Measurements from ENCODE around the gene MIF4GD. TPM values are rescaled to one million over a fixed set of nuclear protein-coding genes. Genes with fewer than 3 reads are reported as not detected.

MIF4GD gene
- total and polyA plus RNA-seq, 9 of the 15 experiments (the other 6 are each of a cell fraction or from before 2014, with no cell fraction given), result 11.8 to 63.8 (median 28.1) TPM

DNA sequence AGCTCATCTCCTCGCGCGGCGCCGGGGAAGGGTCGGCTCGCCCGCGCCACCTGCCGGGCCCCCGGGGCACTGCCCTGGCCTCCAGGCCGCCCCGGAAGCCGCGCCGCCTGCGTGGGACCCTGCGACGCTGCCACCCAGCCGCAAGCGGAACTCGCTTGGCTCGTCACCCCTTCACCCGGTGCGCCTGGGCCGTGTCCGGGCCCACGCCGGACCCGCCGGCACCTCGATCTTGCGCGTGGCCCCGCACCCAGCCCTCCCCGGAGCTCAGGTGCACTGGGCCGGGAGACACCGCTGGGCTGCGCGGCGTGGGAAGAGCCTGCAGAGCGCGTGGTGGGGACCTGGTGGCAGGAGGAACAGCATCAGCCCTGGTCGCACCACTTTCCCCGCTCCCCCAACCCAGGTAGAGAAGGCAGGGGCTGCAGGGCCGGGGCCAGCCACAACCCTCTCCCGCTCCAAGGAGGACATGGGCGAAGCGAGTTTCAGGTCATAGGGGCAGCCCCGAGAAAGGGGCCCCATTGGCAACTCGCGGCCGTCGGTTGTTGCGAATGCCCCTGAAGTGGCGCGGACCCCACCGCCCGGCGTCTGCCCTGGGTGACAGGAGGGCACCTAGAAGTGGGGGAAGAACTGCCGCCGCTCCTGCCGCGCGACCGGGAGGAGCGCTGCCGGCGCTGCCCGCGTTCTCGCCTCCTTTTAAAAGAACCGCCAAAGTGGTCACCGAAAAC is 363 bp upstream of the MIF4GD start:
- peak; percentile 89 to 96 (median 92) for DNase-seq (ENCODE audit: extremely low read depth in 1 of 4, low spot score in 3 of 4)
- Histone ChIP-seq H3K4me1 (replicated peaks in 1 of 2; ENCODE audit: control insufficient read depth in 2 of 2, insufficient read depth in 2 of 2, low read length in 2 of 2) (peaks cover 30 to 59% of the 10 kb centered on the region in 2 experiments; a peak in 4 of 5 replicates), H2AFZ (ENCODE audit: low read depth, low read length) (peak overlapping the region; percentile 90), H4K20me1 (replicated peaks; ENCODE audit: control insufficient read depth, insufficient read depth, low read length) (no peaks in the 10 kb centered on the region), H3K27ac (ENCODE audit: extremely low read depth, low read depth, low read length) (peak overlapping the region; percentile 93), H3K27me3 (ENCODE audit: control insufficient read depth in 2 of 2, insufficient read depth in 2 of 2, low read length in 2 of 2) (no peaks in the 10 kb centered on the region), H3K9me3 (replicated peaks; ENCODE audit: control insufficient read depth, insufficient read depth, low read depth, low read length) (no peaks in the 10 kb centered on the region), H3K4me3 (peak overlapping the region; percentile 97), H3K4me2 (ENCODE audit: insufficient read depth, low read length) (peak overlapping the region; percentile 89), H3K36me3 (ENCODE audit: control insufficient read depth, insufficient read depth, low read length) (peaks cover 44% of the 10 kb centered on the region; the same call in 2 of the 3 replicates), H3K9me1 (ENCODE audit: control insufficient read depth, insufficient read depth, low read length) (no peaks in the 10 kb centered on the region), H3K79me2 (ENCODE audit: control insufficient read depth, insufficient read depth, low read length) (peaks cover 35% of the 10 kb centered on the region), H3K9ac (ENCODE audit: insufficient read depth in 1 of 2, low read depth in 2 of 2, low read length in 2 of 2) (peak overlapping the region; percentile 95)
- BruUV-seq (replicated peaks), result TSS peak; percentile 56
- WGBS (ENCODE audit: insufficient coverage, low coverage, missing lambda C conversion rate), result 3% methylated on average over 28 of the region's 74 CpGs
- POLR2A ChIA-PET, result interaction anchor here (0.6 to 6.8 kb wide), 19 partner anchors 9 to 361 kb away, joined by 3 to 43 read pairs (median 6); partner anchors contain the start of genes GGA3, GRB2, MRPS7 and NUP85
- in situ Hi-C loops (cut with MboI), result no loop called here
- intact Hi-C loops (cut with micrococcal nuclease), result loop anchor here (2.0 kb wide), 1 partner anchor 17 kb away; the partner anchor contains the start of gene SLC25A19
- no peak for FAIRE-seq
- CTCF ChIA-PET (ENCODE audit: low intra/inter-chr PET ratio), result interaction anchor here (0.5 to 2.5 kb wide), 7 partner anchors 31 to 1058 kb away, joined by 3 to 13 read pairs (median 3); no protein-coding TSS in a partner anchor
- peak; percentile 71 for ATAC-seq
- no peak for TF ChIP-seq ZNF146 (CRISPR knock-in tag; IDR thresholded peaks at IDR 0.05; ENCODE audit: unreplicated experiment)
- no peak for TF ChIP-seq ZNF431 (CRISPR knock-in tag; IDR thresholded peaks at IDR 0.05)
- TF ChIP-seq SREBF1 (IDR thresholded peaks at IDR 0.05; ENCODE audit: borderline replicate concordance, low read depth, low read length), result no peak
- TF ChIP-seq, protein P1, sequence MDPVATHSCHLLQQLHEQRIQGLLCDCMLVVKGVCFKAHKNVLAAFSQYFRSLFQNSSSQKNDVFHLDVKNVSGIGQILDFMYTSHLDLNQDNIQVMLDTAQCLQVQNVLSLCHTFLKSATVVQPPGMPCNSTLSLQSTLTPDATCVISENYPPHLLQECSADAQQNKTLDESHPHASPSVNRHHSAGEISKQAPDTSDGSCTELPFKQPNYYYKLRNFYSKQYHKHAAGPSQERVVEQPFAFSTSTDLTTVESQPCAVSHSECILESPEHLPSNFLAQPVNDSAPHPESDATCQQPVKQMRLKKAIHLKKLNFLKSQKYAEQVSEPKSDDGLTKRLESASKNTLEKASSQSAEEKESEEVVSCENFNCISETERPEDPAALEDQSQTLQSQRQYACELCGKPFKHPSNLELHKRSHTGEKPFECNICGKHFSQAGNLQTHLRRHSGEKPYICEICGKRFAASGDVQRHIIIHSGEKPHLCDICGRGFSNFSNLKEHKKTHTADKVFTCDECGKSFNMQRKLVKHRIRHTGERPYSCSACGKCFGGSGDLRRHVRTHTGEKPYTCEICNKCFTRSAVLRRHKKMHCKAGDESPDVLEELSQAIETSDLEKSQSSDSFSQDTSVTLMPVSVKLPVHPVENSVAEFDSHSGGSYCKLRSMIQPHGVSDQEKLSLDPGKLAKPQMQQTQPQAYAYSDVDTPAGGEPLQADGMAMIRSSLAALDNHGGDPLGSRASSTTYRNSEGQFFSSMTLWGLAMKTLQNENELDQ (CRISPR knock-in tag; IDR thresholded peaks at IDR 0.05; ENCODE audit: borderline replicate concordance), result no peak
- no peak for TF ChIP-seq ZNF12 (CRISPR knock-in tag; IDR thresholded peaks at IDR 0.05)
- no peak for TF ChIP-seq HDAC6 (IDR thresholded peaks at IDR 0.05; ENCODE audit: low read depth, low read length)
- TF ChIP-seq CBX2 (IDR thresholded peaks at IDR 0.05; ENCODE audit: insufficient read depth, low read length, poor library complexity, severe bottlenecking), result no peak
- no peak for TF ChIP-seq DMBX1 (CRISPR knock-in tag; IDR thresholded peaks at IDR 0.05; ENCODE audit: borderline replicate concordance)
- TF ChIP-seq E2F3 (CRISPR knock-in tag; IDR thresholded peaks at IDR 0.05), result no peak
- TF ChIP-seq CXXC5 (CRISPR knock-in tag; IDR thresholded peaks at IDR 0.05), result peak; percentile 96
- TF ChIP-seq, protein P2, sequence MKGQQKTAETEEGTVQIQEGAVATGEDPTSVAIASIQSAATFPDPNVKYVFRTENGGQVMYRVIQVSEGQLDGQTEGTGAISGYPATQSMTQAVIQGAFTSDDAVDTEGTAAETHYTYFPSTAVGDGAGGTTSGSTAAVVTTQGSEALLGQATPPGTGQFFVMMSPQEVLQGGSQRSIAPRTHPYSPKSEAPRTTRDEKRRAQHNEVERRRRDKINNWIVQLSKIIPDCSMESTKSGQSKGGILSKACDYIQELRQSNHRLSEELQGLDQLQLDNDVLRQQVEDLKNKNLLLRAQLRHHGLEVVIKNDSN (CRISPR knock-in tag; IDR thresholded peaks at IDR 0.05), result no peak
- peak; percentile 89 for TF ChIP-seq ELF1 (tag; IDR thresholded peaks at IDR 0.05)
- no peak; the same call in 1 of the 2 replicates for TF ChIP-seq NFIC (IDR thresholded peaks at IDR 0.05)
- peak in 1 of 2 experiments; percentile 90; a peak in 2 of 4 replicates for TF ChIP-seq ZNF639 (CRISPR knock-in tag; conservative IDR thresholded peaks at IDR 0.05 in 1 of 2, IDR thresholded peaks at IDR 0.05 in 1 of 2)

Measured in K562 (cell line).